Subcutaneous preadipocyte (primary cell): Measurements from ENCODE around the gene FES. TPM values are rescaled to one million over a fixed set of nuclear protein-coding genes. Genes with fewer than 3 reads are reported as not detected.

Experiments used
- small RNA-seq: library from RNA; depleted of rRNA; stranded (forward); fragments of <200 nt; gene quantifications from one replicate; pipeline ENCODE3, GENCODE V24; 2012
- total RNA-seq: library from RNA; depleted of rRNA; stranded (reverse); fragments of >200 nt; gene quantifications from 2 replicates; pipeline ENCODE4 v1.2.3, GENCODE V29; 2012

FES gene
- 15.4 and 25.7 TPM in 2 replicates for total RNA-seq

DNA sequence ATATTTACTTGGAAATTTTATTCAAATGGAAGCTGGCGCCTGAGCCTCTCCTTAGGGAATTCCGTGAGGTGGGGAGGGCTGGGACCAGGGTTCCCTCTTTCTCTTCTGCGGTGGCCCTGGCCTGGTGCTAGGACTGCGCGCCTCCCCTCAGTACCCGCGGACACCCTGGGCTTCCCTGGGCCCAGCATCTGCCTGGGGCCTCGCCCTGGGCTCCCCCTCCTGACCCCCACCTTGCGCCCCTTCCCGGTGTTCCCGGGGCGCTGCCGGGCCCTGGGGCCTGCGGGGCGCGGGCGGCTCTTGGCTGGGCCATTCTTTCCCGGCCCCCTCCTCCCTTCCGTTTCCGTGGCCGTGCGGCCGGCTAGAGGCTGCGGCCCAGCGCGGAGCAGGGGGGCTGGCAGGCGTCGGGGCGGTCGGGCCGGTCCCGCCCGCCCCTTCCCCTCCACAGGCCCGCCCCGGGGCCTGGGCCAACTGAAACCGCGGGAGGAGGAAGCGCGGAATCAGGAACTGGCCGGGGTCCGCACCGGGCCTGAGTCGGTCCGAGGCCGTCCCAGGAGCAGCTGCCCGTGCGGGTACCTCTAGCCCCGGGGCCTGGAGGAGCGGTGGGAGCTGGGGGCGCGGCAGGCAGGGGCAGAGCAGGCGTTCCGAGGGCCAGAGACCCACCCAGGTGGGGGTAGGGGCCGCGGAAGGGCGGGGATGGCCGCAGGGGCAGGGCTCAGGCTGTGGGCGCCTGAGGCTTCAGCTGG lies at the start of gene FES:
Gene FES (plus strand): TSS at position 529 of the 743 bp plus-strand sequence. CDS start 542 bp downstream, outside the sequence.

DNA sequence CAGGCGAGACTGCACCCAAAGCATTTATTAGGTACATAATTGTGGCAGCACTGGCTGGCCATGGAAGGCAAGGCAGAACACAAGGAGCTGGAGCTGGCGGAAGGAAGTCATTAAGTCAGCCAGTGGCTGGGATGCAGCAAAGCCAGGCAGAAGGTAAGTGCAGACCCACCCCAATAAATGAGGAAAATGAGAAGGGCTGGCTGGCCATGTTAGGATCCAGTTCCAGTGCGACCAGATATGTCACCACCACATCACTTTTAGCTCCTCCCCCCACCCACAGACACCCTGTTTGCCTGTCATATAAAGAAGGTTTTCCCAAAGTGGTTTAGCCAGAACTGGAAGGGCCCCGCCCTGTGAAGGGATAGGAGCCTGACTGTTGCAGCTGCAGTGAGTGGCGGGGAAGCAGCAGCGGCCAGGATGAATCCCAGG lies 16.0 kb upstream of the FES start, which contains the start of gene FURIN:
Gene FURIN (plus strand): TSS at position 328 of the 429 bp plus-strand sequence. CDS start 7,153 bp downstream, outside the sequence.

DNA sequence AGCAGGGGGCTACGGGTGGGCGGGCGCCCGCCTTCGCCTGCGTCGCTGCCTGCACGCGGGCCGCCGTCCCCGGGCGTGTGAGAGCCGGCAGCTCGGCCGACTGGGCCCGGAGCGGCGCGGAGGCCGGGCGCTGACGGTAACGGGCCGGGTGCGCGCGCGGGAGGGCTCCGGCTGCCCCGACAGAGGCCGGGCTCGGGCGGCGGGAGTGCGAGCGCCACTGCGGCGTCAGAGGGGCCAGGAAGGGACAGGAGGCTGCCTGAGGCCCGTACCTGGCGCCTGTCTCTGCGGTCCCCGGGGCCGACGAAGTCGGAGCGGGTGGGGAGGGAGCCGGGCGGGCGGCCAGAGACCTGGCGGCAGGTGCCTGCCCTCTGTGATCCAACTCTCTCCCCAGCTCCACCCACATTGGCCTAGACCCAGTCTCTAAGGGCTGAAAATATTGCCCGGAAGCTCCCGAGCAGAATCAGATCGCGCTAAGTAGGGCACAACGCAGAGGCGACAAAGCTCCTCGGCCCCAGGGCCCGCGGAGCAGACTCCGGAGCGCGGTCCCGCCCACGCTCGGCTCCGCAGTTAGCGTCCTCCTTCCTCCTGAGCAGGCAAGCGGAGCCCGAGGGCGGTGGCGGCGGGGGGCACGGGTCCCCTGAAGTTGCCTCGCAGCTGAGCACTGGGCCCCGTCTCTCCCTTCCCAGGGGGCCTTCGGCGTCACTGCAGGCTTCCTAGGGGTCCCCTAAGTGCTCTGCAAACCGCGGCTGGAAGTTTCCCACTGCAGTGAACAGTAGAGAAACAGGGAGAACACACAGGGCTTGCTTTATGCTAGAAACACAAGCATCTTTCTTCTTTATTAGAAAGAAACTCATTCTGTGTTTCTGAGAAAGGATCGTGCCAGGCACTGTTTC lies 18.8 kb downstream of the FES start, which contains the start of gene MAN2A2:
Gene MAN2A2 (plus strand): TSS at position 463 of the 893 bp plus-strand sequence. CDS start 906 bp downstream, outside the sequence.

DNA sequence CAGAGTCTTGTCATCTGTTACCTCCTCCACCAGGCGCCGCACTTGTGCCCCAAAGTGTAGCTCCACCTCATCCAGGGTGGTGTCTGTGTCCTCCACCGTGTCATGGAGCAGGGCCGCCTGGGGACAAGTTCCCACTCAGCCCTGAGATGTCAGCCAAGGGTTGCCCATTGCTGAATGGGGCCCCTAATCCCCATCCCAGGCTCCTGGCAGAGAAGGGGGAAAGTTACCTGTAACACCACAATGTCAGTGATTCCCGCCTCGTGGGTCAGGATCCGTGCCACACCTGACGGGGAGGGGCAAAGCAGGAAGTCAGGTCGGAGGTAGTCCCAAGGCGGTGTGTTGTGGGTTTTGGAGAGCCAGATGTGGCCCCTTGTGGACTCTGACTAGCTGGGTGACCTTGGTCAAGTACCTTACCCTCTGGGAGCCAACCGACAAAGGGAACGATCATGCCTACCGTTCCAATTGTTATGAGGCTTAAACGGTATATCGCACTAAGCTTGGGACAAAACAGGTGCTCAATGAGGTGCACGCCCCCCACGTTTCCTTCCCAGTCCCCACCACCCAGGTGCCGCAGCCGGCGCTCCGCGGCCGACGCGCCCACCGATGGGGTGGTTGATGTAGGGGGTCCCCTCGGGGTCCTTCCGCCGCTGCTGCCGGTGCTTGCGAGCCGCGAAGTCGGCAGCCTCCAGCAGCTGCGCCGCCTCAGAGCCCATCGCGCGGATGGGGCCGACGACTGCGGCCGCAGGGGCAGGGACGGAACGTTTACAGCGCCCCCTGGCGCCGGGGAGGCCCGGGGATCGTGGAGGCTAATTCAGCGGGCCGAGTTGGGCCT lies 47.7 kb downstream of the FES start, which contains the start of gene HDDC3:
Gene HDDC3 (minus strand): TSS at position 722 of the 832 bp plus-strand sequence. CDS start 9 bp downstream, at position 713.

DNA sequence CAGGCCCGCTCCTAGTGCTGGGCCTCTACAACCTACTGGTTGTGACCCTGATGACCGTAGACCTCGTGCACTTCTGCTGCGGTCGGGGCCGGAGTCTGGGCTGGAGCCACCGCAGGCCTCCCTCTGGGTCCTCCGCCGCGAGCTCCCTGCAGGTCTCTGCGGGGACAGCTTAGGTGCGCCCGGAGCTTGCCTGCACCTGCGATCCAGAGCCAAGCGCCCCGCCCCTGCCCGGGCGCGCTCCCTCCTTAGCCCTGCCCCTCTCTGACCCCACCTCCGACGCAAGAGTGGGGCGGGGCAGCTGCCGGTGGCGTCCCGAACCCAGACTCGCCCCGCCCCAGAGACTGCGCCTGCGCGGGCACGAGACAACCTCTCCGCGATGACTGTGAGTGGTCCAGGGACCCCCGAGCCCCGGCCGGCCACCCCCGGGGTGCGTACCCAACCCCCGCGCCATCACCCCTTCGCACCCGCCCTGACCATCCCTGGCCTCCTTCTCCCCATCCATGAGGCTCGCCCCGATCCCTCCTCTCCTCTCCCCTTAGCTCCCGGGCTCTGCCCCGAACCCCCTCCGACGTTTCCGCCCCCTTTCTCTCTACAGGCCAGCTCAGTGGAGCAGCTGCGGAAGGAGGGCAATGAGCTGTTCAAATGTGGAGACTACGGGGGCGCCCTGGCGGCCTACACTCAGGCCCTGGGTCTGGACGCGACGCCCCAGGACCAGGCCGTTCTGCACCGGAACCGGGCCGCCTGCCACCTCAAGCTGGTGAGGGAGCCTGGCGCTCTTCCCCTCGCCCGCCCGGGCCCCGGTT lies 50.8 kb downstream of the FES start, which contains the start of gene UNC45A:
Gene UNC45A (plus strand): TSS at position 337 of the 803 bp plus-strand sequence. CDS start 40 bp downstream, at position 377.

Small RNA genes within 50 kb of the gene (small RNA-seq; reads per million reads assigned to genes)
- gene RN7SL363P, result not detected

Other genes starting within 250 kb of the FES start
- gene BLM, start 167.2 kb upstream of the FES start, total RNA-seq, result 5.9 and 12.1 TPM in 2 replicates
- gene FURIN, start 15.9 kb upstream of the FES start, total RNA-seq, result 30.1 and 50.8 TPM in 2 replicates
- 6.2 and 11.3 TPM in 2 replicates for gene MAN2A2, start 18.8 kb downstream of the FES start, total RNA-seq
- 15.8 and 20.3 TPM in 2 replicates for gene HDDC3, start 48.0 kb downstream of the FES start, total RNA-seq
- gene UNC45A, start 50.8 kb downstream of the FES start, total RNA-seq, result 59.2 and 61.6 TPM in 2 replicates
- gene RCCD1, start 70.4 kb downstream of the FES start, total RNA-seq, result 13.6 and 16.6 TPM in 2 replicates
- gene PRC1, start 110.0 kb downstream of the FES start, total RNA-seq, result 87.8 and 159 TPM in 2 replicates
- 8.8 and 9.6 TPM in 2 replicates for gene VPS33B, start 138.1 kb downstream of the FES start, total RNA-seq
- gene SV2B, start 215.8 kb downstream of the FES start, total RNA-seq, result not detected in 2 replicates